ENCODE data around the gene MYL4. TPM values are rescaled to one million over a fixed set of nuclear protein-coding genes. Genes with fewer than 3 reads are reported as not detected.

MYL4 gene
- total RNA-seq, 1 experiment from 2014 or later: 0.66 TPM

DNA sequence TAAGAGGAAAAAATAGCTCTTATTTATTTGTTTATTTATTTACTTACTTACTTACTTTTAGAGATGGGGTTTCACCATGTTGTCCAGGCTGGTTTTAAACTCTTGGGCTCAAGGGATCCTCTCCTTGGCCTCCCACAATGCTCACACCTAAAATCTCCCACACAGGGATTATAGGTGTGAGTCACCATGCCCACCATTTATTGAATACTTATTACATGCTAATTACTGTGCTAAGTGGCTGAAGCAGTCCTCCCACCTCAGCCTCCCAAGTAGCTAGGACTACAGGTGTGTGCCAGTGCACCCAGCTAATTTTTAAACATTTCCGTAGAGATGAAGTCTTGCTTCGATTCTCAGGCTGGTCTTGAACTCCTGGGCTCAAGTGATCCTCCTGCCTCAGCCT lies 33.5 kb downstream of the MYL4 start:
- no peak overlapping the region for H4K91ac ChIP-seq (ENCODE audit: insufficient read length, low read depth, low read length)
- DNase-seq: no peak
- no peaks in the 10 kb centered on the region for H3K79me2 ChIP-seq (ENCODE audit: insufficient read depth, low read length)
- no peaks in the 10 kb centered on the region for H3K27me3 ChIP-seq (ENCODE audit: insufficient read depth, low read length)
- Mint-ChIP-seq H3K27ac (no peak overlapping the region), H3K36me3 (ENCODE audit: insufficient read depth in 1 of 3, low read depth in 3 of 3) (no peaks in the 10 kb centered on the region), H3K9me3 (no peaks in the 10 kb centered on the region), H3K4me1 (no peaks in the 10 kb centered on the region), H3K4me3 (no peak overlapping the region), H3K27me3 (ENCODE audit: low read depth) (peaks cover 5% of the 10 kb centered on the region; the same call in 1 of the 2 replicates)
- H2AK5ac ChIP-seq (ENCODE audit: insufficient read length, low read length): no peak overlapping the region
- H3K14ac ChIP-seq (ENCODE audit: insufficient read depth, low read length): no peak overlapping the region
- H3K9me3 ChIP-seq (ENCODE audit: control insufficient read depth, low read depth, low read length): no peaks in the 10 kb centered on the region
- no peak overlapping the region for H4K5ac ChIP-seq (ENCODE audit: insufficient read length, low read depth, low read length)
- no peak overlapping the region for H3K23ac ChIP-seq (ENCODE audit: insufficient read length, low read depth, low read length)
- H2AFZ ChIP-seq (ENCODE audit: low read length): no peak overlapping the region
- no peaks in the 10 kb centered on the region for H3K23me2 ChIP-seq (ENCODE audit: insufficient read length, low read depth, low read length, poor library complexity, severe bottlenecking)
- no peak overlapping the region for H3K4ac ChIP-seq (ENCODE audit: low read depth, low read length)
- H3K56ac ChIP-seq (ENCODE audit: insufficient read length, low read depth, low read length): no peak overlapping the region
- H2BK20ac ChIP-seq (ENCODE audit: low read depth, low read length, poor library complexity, severe bottlenecking): no peak overlapping the region
- no peak overlapping the region for H3K4me2 ChIP-seq (ENCODE audit: insufficient read depth, insufficient read length, low read length)
- TF ChIP-seq, protein P1, sequence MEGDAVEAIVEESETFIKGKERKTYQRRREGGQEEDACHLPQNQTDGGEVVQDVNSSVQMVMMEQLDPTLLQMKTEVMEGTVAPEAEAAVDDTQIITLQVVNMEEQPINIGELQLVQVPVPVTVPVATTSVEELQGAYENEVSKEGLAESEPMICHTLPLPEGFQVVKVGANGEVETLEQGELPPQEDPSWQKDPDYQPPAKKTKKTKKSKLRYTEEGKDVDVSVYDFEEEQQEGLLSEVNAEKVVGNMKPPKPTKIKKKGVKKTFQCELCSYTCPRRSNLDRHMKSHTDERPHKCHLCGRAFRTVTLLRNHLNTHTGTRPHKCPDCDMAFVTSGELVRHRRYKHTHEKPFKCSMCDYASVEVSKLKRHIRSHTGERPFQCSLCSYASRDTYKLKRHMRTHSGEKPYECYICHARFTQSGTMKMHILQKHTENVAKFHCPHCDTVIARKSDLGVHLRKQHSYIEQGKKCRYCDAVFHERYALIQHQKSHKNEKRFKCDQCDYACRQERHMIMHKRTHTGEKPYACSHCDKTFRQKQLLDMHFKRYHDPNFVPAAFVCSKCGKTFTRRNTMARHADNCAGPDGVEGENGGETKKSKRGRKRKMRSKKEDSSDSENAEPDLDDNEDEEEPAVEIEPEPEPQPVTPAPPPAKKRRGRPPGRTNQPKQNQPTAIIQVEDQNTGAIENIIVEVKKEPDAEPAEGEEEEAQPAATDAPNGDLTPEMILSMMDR (conservative IDR thresholded peaks at IDR 0.05): no peak
- no peak overlapping the region for H3K9ac ChIP-seq (ENCODE audit: extremely low read depth, insufficient read length, low read length)
- no peak overlapping the region for H3K27ac ChIP-seq (ENCODE audit: insufficient read length, low read depth, low read length)
- no peaks in the 10 kb centered on the region for H3K4me1 ChIP-seq (ENCODE audit: insufficient read depth, low read length)
- H3K79me1 ChIP-seq (ENCODE audit: insufficient read depth, low read depth, low read length, poor library complexity, severe bottlenecking): no peaks in the 10 kb centered on the region
- H4K20me1 ChIP-seq (ENCODE audit: control insufficient read depth, insufficient read depth, insufficient read length): no peaks in the 10 kb centered on the region
- H2BK5ac ChIP-seq (ENCODE audit: insufficient read length, low read length): no peak overlapping the region
- no CpG with 5 or more reads among the region's 2 CpGs for WGBS (ENCODE audit: extremely low coverage, insufficient read length, low lambda C conversion rate)
- no peak overlapping the region for H2BK15ac ChIP-seq (ENCODE audit: low read depth, low read length)
- no peak overlapping the region for H2BK120ac ChIP-seq (ENCODE audit: low read depth, low read length, poor library complexity, severe bottlenecking)
- H4K8ac ChIP-seq (replicated peaks; ENCODE audit: insufficient read length, low read depth, low read length): no peak overlapping the region
- no peak overlapping the region for H2BK12ac ChIP-seq (ENCODE audit: insufficient read length, low read depth, low read length)
- no peak overlapping the region for H3T11ph ChIP-seq (ENCODE audit: low read length)
- H3K18ac ChIP-seq (ENCODE audit: insufficient read length, low read depth, low read length): no peak overlapping the region
